ENCODE data around the gene EIF2AK2.

EIF2AK2 gene

DNA sequence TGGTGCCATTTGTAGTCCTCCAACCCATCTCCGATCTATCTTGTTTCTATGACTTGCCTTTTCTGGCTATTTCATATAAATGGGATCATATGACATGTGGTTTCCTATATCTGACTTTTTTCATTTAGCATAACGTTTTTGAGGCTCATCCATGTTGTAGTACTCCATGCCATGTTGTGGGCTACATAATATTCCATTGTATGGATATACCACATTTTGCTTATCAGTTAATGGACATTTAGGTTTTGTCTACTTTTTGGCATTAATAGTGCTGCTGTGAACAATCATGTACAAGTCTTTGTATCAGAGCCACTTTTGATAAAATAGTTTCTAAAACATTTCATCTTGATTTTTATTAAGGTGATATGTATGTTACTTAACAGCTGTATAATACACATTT, 46.9 kb upstream of the EIF2AK2 start:
- no peak overlapping the region for H3K4me3 ChIP-seq (ENCODE audit: low read length)
- H3K36me3 ChIP-seq (replicated peaks; ENCODE audit: insufficient read depth, low read length): peaks cover 36% of the 10 kb centered on the region
- no peaks in the 10 kb centered on the region for H3K27me3 ChIP-seq (replicated peaks; ENCODE audit: insufficient read depth, low read length)
- TF ChIP-seq, protein P1, sequence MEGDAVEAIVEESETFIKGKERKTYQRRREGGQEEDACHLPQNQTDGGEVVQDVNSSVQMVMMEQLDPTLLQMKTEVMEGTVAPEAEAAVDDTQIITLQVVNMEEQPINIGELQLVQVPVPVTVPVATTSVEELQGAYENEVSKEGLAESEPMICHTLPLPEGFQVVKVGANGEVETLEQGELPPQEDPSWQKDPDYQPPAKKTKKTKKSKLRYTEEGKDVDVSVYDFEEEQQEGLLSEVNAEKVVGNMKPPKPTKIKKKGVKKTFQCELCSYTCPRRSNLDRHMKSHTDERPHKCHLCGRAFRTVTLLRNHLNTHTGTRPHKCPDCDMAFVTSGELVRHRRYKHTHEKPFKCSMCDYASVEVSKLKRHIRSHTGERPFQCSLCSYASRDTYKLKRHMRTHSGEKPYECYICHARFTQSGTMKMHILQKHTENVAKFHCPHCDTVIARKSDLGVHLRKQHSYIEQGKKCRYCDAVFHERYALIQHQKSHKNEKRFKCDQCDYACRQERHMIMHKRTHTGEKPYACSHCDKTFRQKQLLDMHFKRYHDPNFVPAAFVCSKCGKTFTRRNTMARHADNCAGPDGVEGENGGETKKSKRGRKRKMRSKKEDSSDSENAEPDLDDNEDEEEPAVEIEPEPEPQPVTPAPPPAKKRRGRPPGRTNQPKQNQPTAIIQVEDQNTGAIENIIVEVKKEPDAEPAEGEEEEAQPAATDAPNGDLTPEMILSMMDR (IDR thresholded peaks at IDR 0.05; ENCODE audit: low read length): no peak
- TF ChIP-seq EZH2 (optimal IDR thresholded peaks at IDR 0.05; ENCODE audit: low read depth, low read length) (no peak), EZH2phosphoT487 (IDR thresholded peaks at IDR 0.05; ENCODE audit: low read length) (no peak)
- no peak overlapping the region for H3K4me2 ChIP-seq (ENCODE audit: low read depth, low read length)
- H4K20me1 ChIP-seq (ENCODE audit: insufficient read depth, low read length): no peaks in the 10 kb centered on the region
- H3K4me1 ChIP-seq (ENCODE audit: low read length): no peaks in the 10 kb centered on the region
- peaks cover 77% of the 10 kb centered on the region for H3K79me2 ChIP-seq (ENCODE audit: low read length)
- no peak overlapping the region for H3K9ac ChIP-seq (ENCODE audit: low read length)
- no peaks in the 10 kb centered on the region for H3K9me3 ChIP-seq (replicated peaks; ENCODE audit: insufficient read depth, low read length)
- H3K27ac ChIP-seq (ENCODE audit: low read length): no peak overlapping the region
- no peak overlapping the region for H2AFZ ChIP-seq (ENCODE audit: low read length)
- no peaks in the 10 kb centered on the region for H3K9me2 ChIP-seq (replicated peaks; ENCODE audit: insufficient read depth, low read length)
- no peaks in the 10 kb centered on the region for H3F3A ChIP-seq (ENCODE audit: insufficient read depth, low read length)
- no peak for DNase-seq

DNA sequence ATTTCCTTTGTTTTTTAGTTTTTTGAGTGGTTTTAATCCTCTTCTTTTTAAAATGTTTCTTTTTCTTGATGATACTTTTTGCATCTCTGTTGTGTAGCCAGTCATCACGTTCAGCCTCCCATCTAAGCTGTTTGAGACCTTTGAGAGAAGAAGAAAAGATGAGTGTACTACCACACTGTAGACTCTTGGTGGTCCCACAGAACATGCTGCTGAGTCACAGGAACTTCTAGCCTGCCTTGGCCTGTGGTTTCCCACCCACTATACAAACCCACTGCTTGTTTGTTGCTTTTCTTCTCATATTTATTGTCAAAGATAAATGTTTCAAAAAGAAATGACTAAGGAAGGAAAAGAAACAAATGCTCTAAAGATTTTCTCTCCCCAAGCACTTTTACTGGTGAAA, 45.0 kb upstream of the EIF2AK2 start:
- no peak overlapping the region for H3K4me2 ChIP-seq (ENCODE audit: low read depth, low read length)
- no peak for DNase-seq
- H3K36me3 ChIP-seq (replicated peaks; ENCODE audit: insufficient read depth, low read length): peaks cover 26% of the 10 kb centered on the region
- no peak for TF ChIP-seq EZH2 (optimal IDR thresholded peaks at IDR 0.05; ENCODE audit: low read depth, low read length)
- TF ChIP-seq, protein P1 (IDR thresholded peaks at IDR 0.05; ENCODE audit: low read length): no peak
- no peak for TF ChIP-seq EZH2phosphoT487 (IDR thresholded peaks at IDR 0.05; ENCODE audit: low read length)
- no peaks in the 10 kb centered on the region for H3K27me3 ChIP-seq (replicated peaks; ENCODE audit: insufficient read depth, low read length)
- H3K4me3 ChIP-seq (ENCODE audit: low read length): no peak overlapping the region
- no peak overlapping the region for H2AFZ ChIP-seq (ENCODE audit: low read length)
- H3K27ac ChIP-seq (ENCODE audit: low read length): no peak overlapping the region
- no peaks in the 10 kb centered on the region for H4K20me1 ChIP-seq (ENCODE audit: insufficient read depth, low read length)
- H3K4me1 ChIP-seq (ENCODE audit: low read length): no peaks in the 10 kb centered on the region; the same call in 1 of the 2 replicates
- H3F3A ChIP-seq (ENCODE audit: insufficient read depth, low read length): no peaks in the 10 kb centered on the region
- H3K9me3 ChIP-seq (replicated peaks; ENCODE audit: insufficient read depth, low read length): no peaks in the 10 kb centered on the region
- no peaks in the 10 kb centered on the region for H3K9me2 ChIP-seq (replicated peaks; ENCODE audit: insufficient read depth, low read length)
- H3K79me2 ChIP-seq (ENCODE audit: low read length): peaks cover 77% of the 10 kb centered on the region
- H3K9ac ChIP-seq (ENCODE audit: low read length): no peak overlapping the region

DNA sequence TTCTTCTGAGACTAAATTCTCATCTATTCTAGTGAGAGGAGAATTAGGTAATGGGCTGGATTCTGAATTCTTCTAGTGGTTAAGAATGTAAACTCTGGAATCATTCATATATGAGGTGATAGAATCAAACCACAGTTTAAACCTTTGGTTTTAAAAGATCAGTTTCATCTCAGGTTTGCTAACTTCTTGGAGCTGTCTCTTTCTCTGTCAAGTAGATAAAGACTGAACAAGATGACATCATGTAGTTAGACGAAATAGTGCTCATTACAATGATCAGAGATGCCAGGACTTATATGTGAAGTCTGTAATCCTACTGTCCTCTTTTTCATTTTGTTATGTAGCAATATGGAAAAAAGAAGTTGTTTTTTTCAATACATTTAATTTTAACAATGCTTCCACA, 44.4 kb upstream of the EIF2AK2 start:
- Histone ChIP-seq H3K79me2 (ENCODE audit: low read length) (peaks cover 76% of the 10 kb centered on the region), H3K36me3 (replicated peaks; ENCODE audit: insufficient read depth, low read length) (peaks cover 23% of the 10 kb centered on the region), H3K4me1 (ENCODE audit: low read length) (no peaks in the 10 kb centered on the region; the same call in 1 of the 2 replicates), H3K27ac (ENCODE audit: low read length) (no peak overlapping the region), H3K4me3 (ENCODE audit: low read length) (no peak overlapping the region), H2AFZ (ENCODE audit: low read length) (no peak overlapping the region), H3F3A (ENCODE audit: insufficient read depth, low read length) (no peaks in the 10 kb centered on the region), H3K9ac (ENCODE audit: low read length) (no peak overlapping the region), H3K27me3 (replicated peaks; ENCODE audit: insufficient read depth, low read length) (no peaks in the 10 kb centered on the region), H3K9me2 (replicated peaks; ENCODE audit: insufficient read depth, low read length) (no peaks in the 10 kb centered on the region), H3K4me2 (ENCODE audit: low read depth, low read length) (no peak overlapping the region), H3K9me3 (replicated peaks; ENCODE audit: insufficient read depth, low read length) (no peaks in the 10 kb centered on the region), H4K20me1 (ENCODE audit: insufficient read depth, low read length) (no peaks in the 10 kb centered on the region)
- TF ChIP-seq EZH2 (optimal IDR thresholded peaks at IDR 0.05; ENCODE audit: low read depth, low read length) (no peak), EZH2phosphoT487 (IDR thresholded peaks at IDR 0.05; ENCODE audit: low read length) (no peak)
- DNase-seq: no peak

DNA sequence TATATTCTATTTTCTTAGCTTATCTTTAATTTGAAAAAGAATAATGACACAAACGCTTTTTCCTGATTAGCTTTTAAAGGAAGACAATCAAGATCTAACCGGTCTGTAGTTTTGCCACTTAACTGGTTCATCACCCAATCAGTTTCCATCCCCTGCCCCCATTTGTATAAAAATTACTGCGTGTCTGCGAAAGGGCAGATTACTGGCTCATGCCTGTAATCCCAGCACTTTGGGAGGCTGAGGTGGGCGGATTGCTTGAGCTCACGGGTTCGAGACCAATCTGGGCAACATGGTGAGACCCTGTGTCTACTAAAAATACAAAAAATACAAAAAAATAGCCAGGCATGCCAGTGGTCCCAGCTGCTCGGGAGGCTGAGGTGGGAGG, 41.9 kb upstream of the EIF2AK2 start:
- Histone ChIP-seq H3K27me3 (replicated peaks; ENCODE audit: insufficient read depth, low read length) (no peaks in the 10 kb centered on the region), H3K4me1 (ENCODE audit: low read length) (no peaks in the 10 kb centered on the region; the same call in 1 of the 2 replicates), H4K20me1 (ENCODE audit: insufficient read depth, low read length) (no peaks in the 10 kb centered on the region), H3K36me3 (replicated peaks; ENCODE audit: insufficient read depth, low read length) (peaks cover 9% of the 10 kb centered on the region), H3F3A (ENCODE audit: insufficient read depth, low read length) (no peaks in the 10 kb centered on the region), H3K9me2 (replicated peaks; ENCODE audit: insufficient read depth, low read length) (no peaks in the 10 kb centered on the region), H3K27ac (ENCODE audit: low read length) (no peak overlapping the region), H3K9ac (ENCODE audit: low read length) (no peak overlapping the region), H3K79me2 (ENCODE audit: low read length) (peaks cover 55% of the 10 kb centered on the region), H3K9me3 (replicated peaks; ENCODE audit: insufficient read depth, low read length) (no peaks in the 10 kb centered on the region), H3K4me3 (ENCODE audit: low read length) (no peak overlapping the region), H3K4me2 (ENCODE audit: low read depth, low read length) (no peak overlapping the region), H2AFZ (ENCODE audit: low read length) (no peak overlapping the region)
- TF ChIP-seq, protein P1 (IDR thresholded peaks at IDR 0.05; ENCODE audit: low read length): no peak
- TF ChIP-seq EZH2phosphoT487 (IDR thresholded peaks at IDR 0.05; ENCODE audit: low read length) (no peak), EZH2 (optimal IDR thresholded peaks at IDR 0.05; ENCODE audit: low read depth, low read length) (no peak)
- DNase-seq: no peak

Data from MM.1S (cell line).